Cerebellar cortex (tissue), 1 donor: ENCODE measurements around the gene RECQL5.

Experiments used
- DNase-seq: peaks from one replicate; pipeline ENCODE4 v3.0.0-alpha.2; 2015; ENCODE audit warnings: low spot score

The RECQL5 gene

GRCh38 chr17:75688209-75688825 is 21.4 kb upstream of the RECQL5 start:
- DNase-seq: no peak

GRCh38 chr17:75685499-75685898 is 18.5 kb upstream of the RECQL5 start:
- no peak for DNase-seq

GRCh38 chr17:75684924-75685323 is 18.0 kb upstream of the RECQL5 start:
- no peak for DNase-seq

- no peak for DNase-seq
These were observed 17.3 kb upstream of the RECQL5 start for GRCh38 chr17:75684249-75684648.

GRCh38 chr17:75683583-75683982 is 16.6 kb upstream of the RECQL5 start:
- no peak for DNase-seq

- DNase-seq: no peak
These were observed 14.3 kb upstream of the RECQL5 start for GRCh38 chr17:75681289-75681688.

GRCh38 chr17:75680431-75680830 is 13.5 kb upstream of the RECQL5 start:
- DNase-seq: no peak

- no peak for DNase-seq
These were observed 12.8 kb upstream of the RECQL5 start for GRCh38 chr17:75679706-75680211.

- no peak for DNase-seq
These were observed 9.5 kb upstream of the RECQL5 start for GRCh38 chr17:75676461-75676860.

GRCh38 chr17:75673487-75673886 is 6.5 kb upstream of the RECQL5 start:
- no peak for DNase-seq

- no peak for DNase-seq
These were observed 5.1 kb upstream of the RECQL5 start for GRCh38 chr17:75672011-75672410.

- no peak for DNase-seq
These were observed 3.9 kb upstream of the RECQL5 start for GRCh38 chr17:75670868-75671267.

GRCh38 chr17:75668489-75668888 is 1.5 kb upstream of the RECQL5 start:
- no peak for DNase-seq

- no peak for DNase-seq
These were observed 871 bp upstream of the RECQL5 start for GRCh38 chr17:75667825-75668224.

GRCh38 chr17:75665981-75666380 is 973 bp downstream of the RECQL5 start:
- DNase-seq: no peak

GRCh38 chr17:75664099-75664549 is 2.8 kb downstream of the RECQL5 start:
- no peak for DNase-seq

GRCh38 chr17:75662511-75662910 is 4.4 kb downstream of the RECQL5 start:
- DNase-seq: no peak

- DNase-seq: no peak
These were observed 5.4 kb downstream of the RECQL5 start for GRCh38 chr17:75661531-75661930.

- no peak for DNase-seq
These were observed 8.7 kb downstream of the RECQL5 start for GRCh38 chr17:75658237-75658636.

GRCh38 chr17:75654176-75654575 is 12.8 kb downstream of the RECQL5 start:
- peak; percentile 26 for DNase-seq

- peak; percentile 44 for DNase-seq
These were observed 13.9 kb downstream of the RECQL5 start for GRCh38 chr17:75652934-75653549.

- DNase-seq: no peak
These were observed 14.6 kb downstream of the RECQL5 start for GRCh38 chr17:75652341-75652740.

- DNase-seq: no peak
These were observed 16.1 kb downstream of the RECQL5 start for GRCh38 chr17:75650874-75651273.

- no peak for DNase-seq
These were observed 17.3 kb downstream of the RECQL5 start for GRCh38 chr17:75649687-75650086.
